Activated CD8-positive, alpha-beta memory T cell treated with anti-CD3 and anti-CD28 coated beads, Interleukin-2, amount 50 U/mL, for 24 hours (primary cell): ENCODE results near the gene RBM20.
"Not testable (repeated sequence)": the region's sequence is repeated elsewhere in the genome, so short reads cannot be mapped to it uniquely, and the experiment has no call there.

Source experiments
- DNase-seq: peaks from one replicate; pipeline ENCODE4 v3.0.0-alpha.2; 2020; ENCODE audit errors: extremely low read depth

RBM20 gene

DNA sequence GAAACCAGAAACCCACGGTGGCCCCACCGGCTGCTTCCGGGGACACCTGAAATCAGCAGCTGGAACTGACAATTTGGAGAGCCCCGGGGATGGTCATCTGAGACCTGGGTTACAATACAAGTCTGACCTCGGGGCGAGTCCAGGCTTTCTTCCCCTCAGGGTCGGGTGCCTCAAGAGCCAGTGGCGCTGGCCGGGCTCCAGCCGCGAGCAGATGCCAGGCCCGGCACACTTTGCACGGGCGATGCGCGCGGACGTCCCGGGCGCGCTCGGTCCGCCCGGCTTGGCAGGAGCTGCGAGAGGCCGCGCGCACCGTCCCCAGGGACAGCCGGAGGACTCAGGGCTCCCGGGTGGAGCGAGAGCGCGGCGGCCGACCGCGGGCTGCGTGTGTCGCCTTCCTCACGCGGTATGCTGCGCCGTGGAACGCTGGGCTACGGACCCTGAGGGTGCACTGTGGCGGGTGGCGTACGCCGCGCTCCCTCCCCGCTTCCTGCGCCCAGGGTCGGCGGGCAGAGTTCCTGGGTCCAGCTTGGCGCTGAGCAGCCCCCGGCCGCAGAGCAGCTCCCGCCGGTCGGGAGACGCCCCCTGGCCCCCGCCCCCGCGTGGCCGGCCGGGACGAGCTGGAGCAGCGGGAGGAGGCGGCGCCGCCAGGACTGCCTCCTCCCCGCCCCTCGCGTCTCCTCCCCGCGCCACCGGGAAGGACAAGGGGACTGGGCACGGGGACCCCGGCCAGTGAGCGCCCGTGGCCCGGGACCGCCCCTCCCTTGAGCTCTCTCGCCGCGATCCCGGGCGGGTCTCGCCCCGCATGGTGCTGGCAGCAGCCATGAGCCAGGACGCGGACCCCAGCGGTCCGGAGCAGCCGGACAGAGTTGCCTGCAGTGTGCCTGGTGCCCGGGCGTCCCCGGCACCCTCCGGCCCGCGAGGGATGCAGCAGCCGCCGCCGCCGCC is at the start of gene RBM20:
Gene RBM20 (plus strand): TSS at position 684 of the 945 bp plus-strand sequence. CDS start 119 bp downstream, at position 803.
- DNase-seq, result no peak

DNA sequence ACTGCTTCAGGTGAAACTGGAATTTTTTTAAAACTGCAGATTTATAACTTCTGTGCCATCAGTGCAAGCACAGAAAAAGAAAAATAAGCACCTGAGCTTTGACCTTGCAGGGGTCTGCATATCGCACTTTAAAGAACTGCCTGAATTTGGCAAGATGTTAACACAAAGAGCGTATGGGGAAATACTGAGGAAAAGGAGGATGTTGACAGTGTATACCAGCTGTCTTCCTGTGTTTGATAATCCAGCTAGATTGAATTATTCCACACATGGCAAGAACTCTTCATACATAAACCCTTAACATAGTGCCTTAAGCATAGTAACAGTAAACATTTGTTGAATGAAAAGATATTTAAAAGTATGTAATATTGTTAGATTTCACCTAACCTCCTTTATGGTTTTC is 46.7 kb upstream of the RBM20 start:
- no peak for DNase-seq

DNA sequence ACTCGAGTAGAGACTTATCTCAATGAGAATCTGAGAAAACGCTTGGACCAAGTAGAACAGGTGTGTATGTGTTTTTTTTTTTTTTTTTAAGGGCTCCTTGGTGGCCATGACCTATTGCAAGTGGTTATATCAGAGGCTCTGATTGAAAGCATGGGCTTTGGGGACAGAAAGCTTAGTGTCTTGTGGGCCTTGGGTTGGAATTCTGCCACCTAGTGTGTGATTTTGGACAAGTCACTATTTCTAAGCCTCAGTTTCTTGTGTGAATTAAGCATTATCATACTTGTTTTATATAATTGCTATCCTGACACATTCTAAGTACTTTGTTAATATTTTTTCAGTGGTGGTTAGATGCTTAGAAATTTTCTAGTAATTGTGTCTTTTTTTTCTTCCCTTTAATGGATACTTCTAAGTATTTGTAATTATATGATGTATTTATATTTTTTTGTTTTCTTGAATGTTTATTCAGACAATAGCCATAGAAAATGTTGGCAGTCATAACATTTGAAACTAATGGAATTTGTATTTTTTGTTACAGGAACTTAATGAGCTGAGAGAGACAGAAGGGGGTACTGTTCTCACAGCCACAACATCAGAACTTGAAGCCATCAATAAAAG is 43.5 kb upstream of the RBM20 start:
- DNase-seq, result no peak

DNA sequence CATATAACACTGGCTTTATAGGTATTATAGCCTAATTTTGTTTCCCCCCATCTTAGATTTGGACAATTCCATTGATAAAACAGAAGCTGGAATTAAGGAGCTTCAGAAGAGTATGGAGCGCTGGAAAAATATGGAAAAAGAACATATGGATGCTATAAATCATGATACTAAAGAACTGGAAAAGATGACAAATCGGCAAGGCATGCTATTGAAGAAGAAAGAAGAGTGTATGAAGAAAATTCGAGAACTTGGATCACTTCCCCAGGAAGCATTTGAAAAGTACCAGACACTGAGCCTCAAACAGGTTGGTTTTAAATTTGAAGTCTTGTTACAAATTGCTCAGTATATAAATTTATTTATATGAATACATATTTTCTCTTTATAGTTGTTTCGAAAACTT is 42.6 kb upstream of the RBM20 start:
- DNase-seq, result no peak

DNA sequence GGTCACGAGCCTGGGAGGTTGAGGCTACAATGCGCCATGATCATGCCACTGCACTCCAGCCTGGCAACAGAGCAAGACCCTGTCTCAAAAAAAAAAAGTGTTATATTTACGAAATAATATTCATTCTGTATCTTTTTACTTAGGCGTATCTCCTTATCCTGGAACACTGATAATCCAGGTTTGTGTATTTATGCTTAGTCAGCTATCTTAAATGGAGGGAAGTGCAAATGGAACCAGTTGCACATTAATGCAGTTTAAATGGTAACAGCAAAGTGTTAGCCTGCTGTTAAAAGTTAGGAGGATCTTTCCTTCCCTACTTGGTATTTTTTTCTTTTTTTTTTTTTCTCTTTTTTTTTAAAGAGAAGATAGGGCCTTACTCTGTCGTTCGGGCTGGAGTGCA is 36.0 kb upstream of the RBM20 start:
- DNase-seq, result no peak

DNA sequence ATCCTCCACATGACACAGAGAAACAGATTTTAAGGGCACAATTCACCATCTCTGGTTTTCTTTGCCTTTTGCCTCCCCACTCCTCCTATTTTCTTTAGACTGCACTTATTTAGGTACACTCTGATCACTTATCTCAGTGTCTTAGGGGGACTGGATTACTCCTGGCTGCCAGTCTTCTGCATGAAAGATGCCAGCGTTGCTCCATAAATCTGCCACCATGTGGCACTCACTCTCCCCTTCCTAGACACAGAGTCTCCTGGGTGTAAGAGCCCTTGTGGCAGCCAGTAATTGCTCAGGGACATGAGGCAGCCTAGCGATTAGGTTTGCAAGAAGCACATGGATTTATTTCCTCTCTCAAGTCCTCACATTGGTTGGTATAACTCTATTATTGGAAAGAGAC is 34.5 kb upstream of the RBM20 start:
- no peak for DNase-seq

DNA sequence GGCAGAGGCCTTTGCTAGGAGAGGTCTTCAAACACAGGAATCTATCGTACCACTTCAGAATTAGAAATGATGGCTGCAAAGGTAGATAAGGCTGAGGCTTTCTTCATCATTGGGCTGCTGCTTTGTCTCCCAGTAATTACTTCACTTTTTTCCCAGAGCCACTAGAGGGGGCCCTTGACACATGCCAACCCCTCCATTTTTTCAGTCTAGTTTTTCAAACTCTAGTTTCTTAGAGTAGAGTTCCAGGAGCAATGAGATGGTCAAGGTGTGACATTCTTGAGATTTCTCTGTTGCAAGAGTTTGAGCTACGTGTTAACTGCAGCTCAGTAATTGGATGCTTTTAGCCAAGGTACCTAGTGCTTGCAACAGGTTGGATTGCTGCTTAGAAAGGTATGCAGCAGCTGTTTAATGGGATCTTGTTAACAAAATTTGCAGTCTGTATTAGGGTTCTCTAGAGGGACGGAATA is 33.8 kb upstream of the RBM20 start:
- DNase-seq, result no peak

DNA sequence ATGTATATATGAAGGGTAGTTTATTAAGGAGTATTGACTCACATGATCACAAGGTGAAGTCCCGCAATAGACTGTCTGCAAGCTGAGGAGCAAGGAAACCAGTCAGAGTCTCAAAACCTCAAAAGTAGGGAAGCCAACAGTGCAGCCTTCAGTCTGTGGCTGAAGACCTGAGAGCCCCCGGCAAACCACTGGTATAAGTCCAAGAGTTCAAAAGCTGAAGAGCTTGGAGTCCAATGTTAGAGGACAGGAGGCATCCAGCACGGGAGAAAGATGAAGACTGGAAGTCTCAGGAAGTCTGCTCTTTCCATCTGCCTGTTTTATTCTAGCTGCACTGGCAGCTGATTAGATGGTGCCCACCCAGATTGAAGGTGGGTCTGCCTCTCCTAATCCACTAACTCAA is 33.4 kb upstream of the RBM20 start:
- not testable (repeated sequence) for DNase-seq

DNA sequence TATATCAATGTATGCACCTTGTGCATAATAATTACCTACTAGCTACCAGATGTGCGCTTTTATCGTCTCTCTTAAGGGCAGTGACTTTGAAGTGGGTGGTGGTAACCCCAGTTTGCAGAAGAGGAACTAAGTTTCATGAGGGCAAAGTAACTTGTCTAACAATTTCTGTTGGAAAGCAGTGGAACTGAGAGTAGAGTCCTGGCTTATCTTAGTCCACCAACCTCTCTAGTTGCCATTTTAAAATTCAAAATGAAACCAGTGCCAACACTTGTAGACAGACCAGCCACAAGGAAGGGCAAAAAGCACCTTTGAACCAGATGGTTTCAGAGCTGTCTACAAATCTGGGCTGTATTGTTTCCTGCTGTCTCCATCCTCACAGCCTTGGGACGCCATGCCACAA is 32.0 kb upstream of the RBM20 start:
- no peak for DNase-seq

DNA sequence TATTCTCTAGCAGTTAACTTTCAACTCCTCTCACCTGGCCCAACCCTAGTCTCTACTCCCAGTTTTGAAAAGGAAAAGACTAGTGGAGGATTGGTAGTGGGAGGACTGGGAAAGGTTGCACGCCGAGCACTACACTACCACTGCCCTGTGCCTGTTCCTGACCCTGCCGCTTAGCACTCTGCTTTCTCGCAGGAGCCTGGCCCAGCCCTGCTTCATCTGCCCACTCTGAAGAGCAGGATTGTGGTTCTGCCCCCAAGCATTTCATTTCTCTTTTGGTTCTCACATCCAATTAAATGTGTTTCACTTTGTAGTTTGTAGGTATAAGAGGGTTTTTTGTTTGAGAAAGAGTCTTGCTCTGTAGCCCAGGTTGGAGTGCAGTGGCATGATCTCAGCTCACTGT is 31.5 kb upstream of the RBM20 start:
- DNase-seq, result no peak

DNA sequence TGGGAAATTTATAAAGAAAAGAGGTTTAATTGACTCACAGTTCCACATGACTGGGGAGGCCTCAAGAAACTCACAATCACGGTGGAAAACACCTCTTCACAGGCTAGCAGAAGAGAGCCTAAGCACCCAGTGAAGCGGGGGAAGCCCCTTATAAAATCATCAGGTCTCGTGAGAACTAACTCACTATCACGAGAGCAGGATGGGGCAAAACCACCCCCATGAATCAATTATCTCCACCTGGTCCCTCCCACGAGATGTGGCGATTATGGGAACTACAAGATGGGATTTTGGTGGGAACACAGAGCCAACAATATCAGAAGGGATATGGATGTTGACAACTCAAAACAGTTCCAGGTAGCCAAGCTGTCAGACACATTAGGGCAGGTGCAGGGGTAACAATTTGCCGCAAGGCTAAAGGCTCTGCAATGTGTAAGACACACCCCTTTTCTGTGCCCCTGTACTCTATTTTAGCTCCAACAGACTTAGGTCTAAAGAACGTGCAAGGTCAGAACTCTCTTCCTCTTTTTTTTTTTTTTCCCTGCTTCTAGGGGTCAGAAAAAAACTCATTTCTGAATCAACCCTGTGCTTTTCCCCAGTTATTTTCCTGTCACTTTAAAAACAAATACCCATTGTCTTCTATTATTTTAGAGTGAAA is 30.7 kb upstream of the RBM20 start:
- DNase-seq, result no peak

DNA sequence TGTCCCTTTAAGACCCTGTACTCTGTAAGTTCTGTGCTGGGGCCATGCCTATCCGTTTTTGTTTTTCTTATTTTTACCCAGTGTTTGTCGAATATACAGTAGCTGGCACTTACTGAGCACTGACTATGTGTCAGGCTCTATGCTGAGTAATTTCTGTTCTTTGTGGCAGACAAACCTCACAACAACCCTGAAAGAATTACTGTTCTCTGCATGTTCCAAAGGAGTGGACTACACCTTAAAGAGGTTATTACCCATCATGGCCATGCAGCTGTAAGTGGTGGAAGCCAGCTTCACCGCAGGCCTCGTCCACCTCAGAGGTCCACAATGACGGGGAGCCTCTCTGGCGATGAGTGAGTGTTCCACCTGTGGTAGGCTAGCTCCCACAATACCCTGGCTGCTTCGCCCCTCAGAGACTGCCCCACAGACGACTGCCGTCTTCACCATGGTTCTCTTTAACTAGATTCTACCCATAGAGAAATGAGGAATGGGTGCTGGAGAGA is 30.1 kb upstream of the RBM20 start:
- no peak for DNase-seq

DNA sequence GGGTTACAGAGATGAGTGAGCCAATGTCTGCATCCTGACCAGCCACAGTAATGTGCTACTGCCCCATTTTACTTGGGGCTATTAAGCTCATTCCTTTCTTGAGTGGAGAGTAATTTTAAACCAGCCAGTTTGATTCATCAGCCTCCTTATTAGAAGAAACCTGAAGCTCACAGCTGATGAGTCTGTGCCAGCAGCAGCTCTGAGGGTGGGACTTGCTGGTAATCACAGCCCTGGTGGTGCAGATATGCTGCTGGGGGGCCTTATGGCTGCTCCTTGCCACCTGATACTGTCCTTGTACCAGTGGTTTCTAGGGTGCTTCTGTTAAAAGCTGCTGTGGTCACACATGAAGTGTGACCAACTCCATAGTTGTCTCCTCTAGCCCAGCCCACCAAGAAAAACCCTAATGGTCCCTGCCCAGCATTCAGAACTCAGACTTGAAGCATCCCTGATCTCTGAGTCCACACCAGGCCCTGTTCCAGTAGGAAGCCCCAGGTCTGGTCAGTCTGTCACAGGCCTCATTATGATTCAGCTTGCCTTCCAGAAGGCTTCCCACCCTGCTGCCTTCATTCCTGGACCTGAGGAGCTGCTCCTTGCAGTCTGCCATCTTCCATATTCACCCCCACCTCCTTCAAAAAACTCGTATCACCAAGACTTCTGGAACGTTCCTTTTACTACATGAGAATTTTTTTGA is 28.9 kb upstream of the RBM20 start:
- no peak for DNase-seq

DNA sequence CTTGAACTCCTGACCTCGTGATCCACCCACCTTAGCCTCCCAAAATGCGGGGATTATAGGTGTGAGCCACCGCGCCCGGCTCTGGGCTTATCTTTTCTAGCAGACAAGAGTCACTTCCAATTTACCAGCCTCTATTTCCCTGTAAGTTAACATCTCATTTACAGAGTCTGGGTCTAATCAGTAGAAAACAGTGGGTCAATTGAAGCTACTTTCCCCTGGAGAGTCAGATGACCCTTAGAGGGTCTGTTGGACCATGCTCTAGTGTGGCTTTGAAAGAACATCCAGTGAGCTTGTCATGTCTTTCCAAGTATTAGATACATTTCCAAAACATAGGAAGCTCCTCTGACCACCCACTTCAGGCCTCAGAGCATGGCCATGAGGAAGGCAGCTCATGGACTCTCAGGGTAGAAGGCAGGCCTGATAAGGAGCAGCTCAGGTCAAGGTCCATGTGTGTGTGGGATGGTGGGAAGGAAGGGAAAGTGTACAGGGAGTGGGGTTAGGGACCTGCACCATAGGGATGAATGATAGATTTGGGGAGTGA is 27.6 kb upstream of the RBM20 start:
- no peak for DNase-seq

DNA sequence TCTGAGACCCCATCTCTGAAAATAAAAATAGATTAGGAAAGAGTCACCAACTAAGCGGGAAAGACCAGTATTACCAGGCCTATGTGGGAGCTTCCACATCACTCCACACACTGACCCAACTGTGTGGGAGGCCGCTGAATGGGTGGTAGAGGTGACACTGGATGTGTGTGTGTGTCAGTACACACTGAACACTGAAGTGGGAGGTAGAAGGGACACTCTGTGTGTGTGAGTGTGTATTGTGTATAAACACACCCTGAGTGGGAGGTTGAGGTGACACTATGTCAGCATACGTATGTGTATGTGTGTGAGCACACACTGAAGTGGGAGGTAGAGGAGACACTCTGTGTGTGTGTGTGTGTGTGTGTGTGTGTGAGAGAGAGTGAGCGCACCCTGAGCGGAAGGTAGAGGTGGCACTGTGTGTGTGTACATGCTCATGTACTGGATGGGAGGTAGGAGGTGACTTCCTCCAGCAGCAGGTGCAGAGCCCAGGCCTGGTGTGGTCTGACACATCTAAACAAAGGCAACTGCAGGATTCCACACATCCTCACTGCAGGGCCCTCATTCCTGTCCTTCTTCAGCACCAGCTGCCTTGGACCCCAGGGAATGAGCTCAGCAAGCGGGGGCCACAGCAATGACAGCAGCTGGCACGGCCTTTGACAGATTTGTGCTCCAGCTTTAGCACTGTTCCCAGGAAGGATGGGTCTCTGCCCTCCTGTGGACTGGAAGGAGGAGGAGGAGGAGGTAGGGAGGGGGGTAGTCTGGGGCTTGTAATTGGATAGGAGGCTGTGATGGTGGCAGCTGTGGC is 26.5 kb upstream of the RBM20 start:
- no peak for DNase-seq

DNA sequence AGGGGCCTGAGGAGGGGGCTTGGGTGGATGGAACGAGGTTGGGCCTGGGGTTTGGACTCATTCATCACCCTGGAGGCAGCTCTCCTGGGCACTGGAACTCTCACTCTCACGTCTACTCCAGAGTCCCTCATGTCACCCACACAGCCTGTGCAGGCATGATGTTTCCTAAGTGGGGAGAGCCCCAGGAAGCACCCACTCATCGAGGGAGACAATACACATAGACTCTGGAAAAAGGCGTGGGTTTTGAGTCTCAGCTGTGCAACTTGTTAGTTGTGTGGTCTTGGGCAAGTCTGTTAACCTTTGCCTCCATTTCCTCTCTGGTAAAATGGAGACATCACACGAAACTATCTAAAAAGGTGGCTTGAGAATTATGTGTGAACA is 25.9 kb upstream of the RBM20 start:
- no peak for DNase-seq

DNA sequence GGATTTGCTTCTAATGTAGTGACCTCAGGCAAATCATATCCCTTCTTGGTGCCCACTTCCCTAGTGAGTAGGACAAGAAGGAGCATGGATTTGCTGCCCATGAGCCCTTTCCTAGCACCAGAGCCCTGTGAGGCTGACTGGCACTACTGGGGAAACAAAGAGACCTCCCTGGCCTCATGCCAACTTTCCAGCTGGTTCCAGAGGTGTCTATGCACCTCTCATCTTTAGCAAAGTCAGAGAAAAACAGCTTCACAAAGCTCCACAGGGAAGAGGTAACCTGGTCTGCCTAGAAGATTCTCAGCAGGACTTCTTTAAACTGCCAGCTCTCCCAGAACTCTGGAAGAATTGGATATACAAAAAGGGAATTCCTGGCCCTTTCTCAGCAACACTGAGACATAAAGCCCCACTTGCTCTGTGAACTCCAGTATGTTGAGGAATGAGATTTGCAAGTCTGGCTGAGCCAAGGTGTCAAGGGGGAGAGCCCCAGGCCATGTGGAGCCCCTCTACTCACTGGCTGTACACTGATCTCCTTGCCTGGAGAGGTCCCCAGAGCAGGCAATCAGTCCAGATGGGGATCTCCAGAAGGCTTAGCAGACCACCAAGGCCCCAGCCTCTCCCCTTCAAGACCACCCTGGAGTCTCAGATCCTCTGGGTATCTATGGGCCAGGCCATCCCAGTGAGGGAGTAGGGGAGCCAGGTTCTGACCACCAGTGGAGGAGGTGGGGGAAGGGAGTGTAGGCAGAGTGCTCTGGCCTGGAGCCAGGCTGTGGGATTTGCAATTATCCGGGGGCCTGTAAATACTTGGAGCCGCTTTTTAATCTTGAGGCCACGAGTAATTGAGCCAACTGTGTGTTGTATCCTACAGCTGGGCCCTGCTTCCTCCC is 24.4 kb upstream of the RBM20 start:
- DNase-seq, result no peak

DNA sequence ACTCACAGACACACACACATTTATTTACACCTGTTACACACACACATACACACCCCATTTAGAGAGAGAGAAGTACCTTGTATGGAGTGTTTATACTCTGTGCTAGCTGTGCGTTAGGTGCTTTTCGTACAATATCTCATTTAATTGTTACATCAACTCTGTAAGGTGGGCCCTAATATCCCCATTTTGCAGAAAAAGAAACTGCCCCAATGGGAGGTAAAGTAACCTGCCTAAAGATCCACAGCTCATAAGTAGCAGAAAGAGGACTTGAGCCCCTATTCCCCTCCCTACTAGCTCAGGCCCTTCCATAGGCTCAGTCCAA is 23.8 kb upstream of the RBM20 start:
- DNase-seq, result no peak

DNA sequence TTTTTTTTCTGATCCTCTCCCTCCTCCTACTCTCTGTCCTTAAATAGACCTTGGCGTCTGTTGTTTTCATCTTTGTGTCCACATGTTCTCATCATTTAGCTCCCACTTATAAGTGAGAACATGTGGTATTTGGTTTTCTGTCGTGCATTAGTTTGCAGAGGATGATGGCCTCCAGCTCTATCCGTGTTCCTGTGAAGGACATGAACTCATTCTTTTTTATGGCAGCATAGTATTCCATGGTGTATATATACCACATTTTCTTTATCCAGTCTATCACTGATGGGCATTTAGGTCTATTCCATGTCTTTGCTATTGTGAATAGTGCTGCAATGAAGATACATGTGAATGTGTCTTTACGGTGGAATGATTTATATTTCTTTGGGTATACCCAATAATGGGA is 20.8 kb upstream of the RBM20 start:
- DNase-seq, result not testable (repeated sequence)

DNA sequence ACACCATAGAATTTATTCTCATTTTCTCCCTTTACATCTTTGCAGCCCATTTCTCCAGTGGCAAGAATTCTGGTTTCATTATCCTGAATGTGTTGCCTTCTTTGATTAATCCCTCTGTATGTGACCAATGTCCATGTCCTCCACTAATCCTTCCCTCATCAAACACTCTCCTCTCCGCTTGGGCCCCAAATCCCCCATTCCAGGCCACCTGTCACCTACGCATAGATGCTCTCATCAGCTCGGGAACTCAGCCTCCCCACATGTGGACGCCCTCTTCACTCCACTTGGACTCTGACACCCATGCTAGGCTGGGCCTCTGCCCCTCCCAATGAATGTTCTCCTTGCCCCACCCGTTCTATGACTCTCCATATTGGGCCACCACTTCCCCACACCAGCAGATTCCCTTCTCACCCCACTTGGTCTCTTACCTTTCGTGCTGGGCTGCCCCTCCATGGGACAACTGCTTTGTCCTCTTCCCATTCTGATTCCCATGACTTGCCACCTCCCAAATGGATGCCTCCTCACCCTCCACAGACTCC is 18.7 kb upstream of the RBM20 start:
- no peak for DNase-seq
